A549 (cell line): ENCODE measurements around the gene GCC2. TPM values are rescaled to one million over a fixed set of nuclear protein-coding genes. Genes with fewer than 3 reads are reported as not detected.
"Not testable (repeated sequence)": the region's sequence is repeated elsewhere in the genome, so short reads cannot be mapped to it uniquely, and the experiment has no call there.

Experiments
- ATAC-seq, 2 experiments: fragments of 200-7000 bp in 1 of 2; fragments of >200 bp in 1 of 2; cut with Nextera tagmentation in 1 of 2; cut with Tn5 transposase in 1 of 2; 3 replicates each; pipeline versions ENCODE4 v1.8.0 to v1.9.1; 2018 to 2020; ENCODE audit warnings: mild to moderate bottlenecking in 1 of 2, moderate library complexity in 1 of 2
- CTCF ChIA-PET: fragments of 300-600 bp; sonication (Branson Sonifier 250); formaldehyde crosslinking; extraction: SDS; loops from one replicate; lab custom pipeline; 2021; ENCODE audit warnings: antibody characterized with exemption, inconsistent platforms; lab: Yijun Ruan, JAX
- POLR2A ChIA-PET: fragments of 350-600 bp; formaldehyde crosslinking; extraction: SDS; loops from one replicate; lab custom pipeline; 2021; ENCODE audit warnings: antibody characterized with exemption, inconsistent platforms; lab: Yijun Ruan, JAX
- DNase-seq, 2 experiments: peaks; one replicate each; pipeline versions ENCODE4 v3.0.0 to v3.0.0-alpha.2; 2011 to 2016; ENCODE audit warnings: low read depth in 1 of 2, low spot score in 1 of 2
- FAIRE-seq: peaks from 2 replicates; lab custom pipeline; 2011; peaks lifted over from hg19 to GRCh38; lab: Jason Lieb, UNC
- H3K27ac ChIP-seq, 2 experiments: fragments of >200 bp; sonication (Bioruptor Twin); formaldehyde crosslinking; 3 replicates each; pipeline ENCODE4 v1.5.1; 2016 to 2017
- H3K4me1 ChIP-seq: fragments of >200 bp; sonication (Bioruptor Twin); formaldehyde crosslinking; 3 replicates; pipeline ENCODE4 v1.6.1; 2016
- H3K4me2 ChIP-seq: fragments of >200 bp; sonication (Bioruptor Twin); formaldehyde crosslinking; 3 replicates; pipeline ENCODE4 v1.6.1; 2016
- H3K4me3 ChIP-seq: fragments of >200 bp; sonication (Bioruptor Twin); formaldehyde crosslinking; 3 replicates; pipeline ENCODE4 v1.5.1; 2016
- H3K9me3 ChIP-seq: fragments of >200 bp; sonication (Bioruptor Twin); formaldehyde crosslinking; 3 replicates; pipeline ENCODE4 v1.6.1; 2016
- BCL3 ChIP-seq: fragments of >200 bp; sonication (Bioruptor Twin); formaldehyde crosslinking; IDR thresholded peaks from 3 replicates; pipeline ENCODE4 v1.6.1; 2016
- CEBPB ChIP-seq, 2 experiments: fragments of >200 bp in 1 of 2; sonication (Bioruptor Twin) in 1 of 2; formaldehyde crosslinking in 1 of 2; IDR thresholded peaks; 2 replicates each; pipeline ENCODE4 v1.6.1; 2012 to 2016
- CHD2 ChIP-seq: fragments of 150-350 bp; IDR thresholded peaks from 2 replicates; pipeline ENCODE4 v1.6.1; 2014; ENCODE audit warnings: low read length; ENCODE audit not compliant: partially characterized antibody
- CHD4 ChIP-seq: fragments of 200-600 bp; sonication (generic); IDR thresholded peaks from 2 replicates; pipeline ENCODE4 v1.6.1; 2016; ENCODE audit warnings: antibody characterized with exemption, mild to moderate bottlenecking, borderline replicate concordance
- CTCF ChIP-seq: fragments of >200 bp; sonication (Bioruptor Twin); formaldehyde crosslinking; IDR thresholded peaks from 3 replicates; pipeline ENCODE4 v1.5.1; 2016
- E2F6 ChIP-seq: IDR thresholded peaks from 2 replicates; pipeline ENCODE4 v1.6.1; 2012; ENCODE audit warnings: low read depth, borderline replicate concordance
- EP300 ChIP-seq, 2 experiments: fragments of >200 bp; sonication (Bioruptor Twin); formaldehyde crosslinking; IDR thresholded peaks; 2 replicates in 1 of 2; 3 replicates in 1 of 2; pipeline ENCODE4 v1.6.1; 2016 to 2017
- FOSB ChIP-seq: fragments of 250-450 bp; sonication (Bioruptor Pico); IDR thresholded peaks from 2 replicates; pipeline ENCODE4 v1.5.0; 2020; ENCODE audit warnings: mild to moderate bottlenecking, moderate library complexity
- FOXS1 ChIP-seq: fragments of 250-450 bp; sonication (Bioruptor Pico); IDR thresholded peaks from 2 replicates; pipeline ENCODE4 v1.5.0; 2020; ENCODE audit warnings: mild to moderate bottlenecking, moderate library complexity
- HOXA7 ChIP-seq: fragments of 250-450 bp; sonication (Bioruptor Pico); IDR thresholded peaks from 2 replicates; pipeline ENCODE4 v1.5.0; 2020; ENCODE audit warnings: mild to moderate bottlenecking, moderate library complexity
- JUN ChIP-seq, 2 experiments: fragments of >200 bp; sonication (Bioruptor Twin); formaldehyde crosslinking; IDR thresholded peaks; 2 replicates in 1 of 2; 3 replicates in 1 of 2; pipeline ENCODE4 v1.6.1; 2016 to 2017
- MAX ChIP-seq: IDR thresholded peaks from 2 replicates; pipeline ENCODE4 v1.6.1; 2012
- POLR2A ChIP-seq: IDR thresholded peaks from 2 replicates; pipeline ENCODE4 v1.6.1; 2012; ENCODE audit warnings: mild to moderate bottlenecking, low read length
- RAD21 ChIP-seq, 2 experiments: fragments of >200 bp in 1 of 2; sonication (Bioruptor Twin) in 1 of 2; formaldehyde crosslinking in 1 of 2; IDR thresholded peaks in 1 of 2; conservative IDR thresholded peaks in 1 of 2; 2 replicates in 1 of 2; 3 replicates in 1 of 2; pipeline ENCODE4 v1.6.1; 2012 to 2018; ENCODE audit warnings: inconsistent platforms in 1 of 2
- RARB ChIP-seq: fragments of 250-450 bp; sonication (Bioruptor Pico); IDR thresholded peaks from 2 replicates; pipeline ENCODE4 v1.8.0; 2021; ENCODE audit warnings: mild to moderate bottlenecking, moderate library complexity
- RCOR1 ChIP-seq: fragments of 150-350 bp; IDR thresholded peaks from 2 replicates; pipeline ENCODE4 v1.6.1; 2014; ENCODE audit warnings: antibody characterized with exemption, low read length, low read depth
- RFX5 ChIP-seq: fragments of 450-650 bp; IDR thresholded peaks from 2 replicates; pipeline ENCODE4 v1.7.1; 2014; ENCODE audit warnings: antibody characterized with exemption, mild to moderate bottlenecking, moderate library complexity
- TFCP2L1 ChIP-seq: fragments of 250-450 bp; sonication (Bioruptor Pico); IDR thresholded peaks from 2 replicates; pipeline ENCODE4 v1.5.0; 2021; ENCODE audit warnings: mild to moderate bottlenecking
- USF2 ChIP-seq: fragments of 450-650 bp; IDR thresholded peaks from 2 replicates; pipeline ENCODE4 v1.6.1; 2014; ENCODE audit warnings: antibody characterized with exemption
- ZFP36 ChIP-seq: fragments of 450-650 bp; IDR thresholded peaks from 2 replicates; pipeline ENCODE4 v1.6.1; 2014; ENCODE audit warnings: borderline replicate concordance; ENCODE audit not compliant: partially characterized antibody
- ZNF302 ChIP-seq: fragments of 250-450 bp; sonication (Bioruptor Pico); IDR thresholded peaks from 2 replicates; pipeline ENCODE4 v1.9.0; 2021; ENCODE audit warnings: inconsistent platforms, mild to moderate bottlenecking, moderate library complexity
- ZSCAN20 ChIP-seq: fragments of 250-450 bp; sonication (Bioruptor Pico); IDR thresholded peaks from 2 replicates; pipeline ENCODE4 v1.8.0; 2022; ENCODE audit warnings: mild to moderate bottlenecking, moderate library complexity
- WGBS: methylation state at CpG from one replicate; pipeline ENCODE4 v1.1.6; 2017; ENCODE audit errors: missing lambda C conversion rate; 5-methylcytosine and 5-hydroxymethylcytosine counted together
- polyA plus RNA-seq, 4 experiments: library from polyadenylated mRNA; depleted of rRNA in 3 of 4; stranded (reverse); fragments of >200 nt; fragmentation: RNase III in 1 of 4; extraction: RNeasy Plus Mini Kit Qiagen cat#74134 plus additional on column Dnase treatment in 1 of 4; gene quantifications; 2 replicates in 3 of 4; 3 replicates in 1 of 4; pipeline ENCODE4 v1.2.3, GENCODE V29; 2011 to 2017

Gene GCC2
- polyA plus RNA-seq, 2 of the 4 experiments (the other 2 are of a cell fraction) = 13.6 to 30.1 TPM

- CTCF ChIA-PET = no interaction called here
- POLR2A ChIA-PET = no interaction called here
These were observed 25.3 kb upstream of the GCC2 start for GRCh38 chr2:108423502-108424251.

GRCh38 chr2:108428286-108429009, 20.6 kb upstream of the GCC2 start:
- FAIRE-seq = no peak
- POLR2A ChIA-PET = no interaction called here

More at GRCh38 chr2:108423502-108424251, 25.3 kb upstream of the GCC2 start:
- ATAC-seq (peak in 1 of 2 experiments; percentile 63; a peak in 3 of 6 replicates), DNase-seq (peak in 1 of 2 experiments; percentile 18), FAIRE-seq (no peak)
- WGBS = 82% methylated on average over 8 of the region's 8 CpGs
- TF ChIP-seq BCL3 (no peak), USF2 (no peak), TFCP2L1 (CRISPR knock-in tag) (no peak), RCOR1 (no peak), ZNF302 (CRISPR knock-in tag) (no peak), CHD2 (no peak), JUN (IDR thresholded peaks at IDR 0.05) (no peak), ZFP36 (no peak), ZSCAN20 (CRISPR knock-in tag) (no peak), CEBPB (IDR thresholded peaks at IDR 0.05) (no peak), MAX (no peak), POLR2A (no peak)
- no peaks in the 10 kb centered on the region for H3K9me3 ChIP-seq
- H3K27ac ChIP-seq = no peak overlapping the region
- peaks cover 8% of the 10 kb centered on the region; the same call in 2 of the 3 replicates for H3K4me1 ChIP-seq
- no peak overlapping the region for H3K4me3 ChIP-seq
- H3K4me2 ChIP-seq = no peak overlapping the region

GRCh38 chr2:108435578-108435977, 13.4 kb upstream of the GCC2 start:
- H3K9me3 ChIP-seq, H3K27ac ChIP-seq, H3K4me3 ChIP-seq, POLR2A ChIA-PET, H3K4me1 ChIP-seq, H3K4me2 ChIP-seq, DNase-seq, FAIRE-seq, ATAC-seq: not testable (repeated sequence)
- CTCF ChIA-PET = interaction anchor here (0.9 kb wide), 1 partner anchor 145 kb away, joined by 3 read pairs; no protein-coding TSS in a partner anchor
- WGBS = 77% methylated on average over 1 of the region's 1 CpG

More at GRCh38 chr2:108428286-108429009, 20.6 kb upstream of the GCC2 start:
- Histone ChIP-seq H3K4me2 (no peak overlapping the region), H3K4me3 (no peak overlapping the region), H3K27ac (no peak overlapping the region), H3K9me3 (no peaks in the 10 kb centered on the region), H3K4me1 (peaks cover 4% of the 10 kb centered on the region; the same call in 2 of the 3 replicates)
- WGBS = 92% methylated on average over 2 of the region's 2 CpGs
- no peak for TF ChIP-seq CTCF
- no peak for TF ChIP-seq POLR2A
- TF ChIP-seq RARB (CRISPR knock-in tag) = no peak
- no peak for TF ChIP-seq E2F6
- no peak for TF ChIP-seq EP300 (IDR thresholded peaks at IDR 0.05)
- TF ChIP-seq CHD4 = no peak
- no peak for TF ChIP-seq TFCP2L1 (CRISPR knock-in tag)
- TF ChIP-seq RAD21 (conservative IDR thresholded peaks at IDR 0.05 in 1 of 2, IDR thresholded peaks at IDR 0.05 in 1 of 2) = no peak
- TF ChIP-seq FOXS1 (CRISPR knock-in tag) = no peak
- no peak for TF ChIP-seq RFX5
- no peak for TF ChIP-seq HOXA7
- no peak for TF ChIP-seq FOSB (CRISPR knock-in tag)
- DNase-seq (no peak), ATAC-seq (no peak)
- CTCF ChIA-PET = interaction anchor here (1.5 kb wide), 1 partner anchor 213 kb away, joined by 3 read pairs; no protein-coding TSS in a partner anchor
